Stimulated activated CD8-positive, alpha-beta memory T cell treated with anti-CD3 and anti-CD28 coated beads, Interleukin-12 subunit alpha, Interleukin-12 subunit beta, amount 100 ng/mL, for 1 hour (primary cell): ENCODE data around the gene IL1F10.
"Not testable (repeated sequence)": the region's sequence is repeated elsewhere in the genome, so short reads cannot be mapped to it uniquely, and the experiment has no call there.

Experiments used
- DNase-seq: peaks from one replicate; pipeline ENCODE4 v3.0.0-alpha.2; 2020; ENCODE audit warnings: low read depth

Gene IL1F10

DNA sequence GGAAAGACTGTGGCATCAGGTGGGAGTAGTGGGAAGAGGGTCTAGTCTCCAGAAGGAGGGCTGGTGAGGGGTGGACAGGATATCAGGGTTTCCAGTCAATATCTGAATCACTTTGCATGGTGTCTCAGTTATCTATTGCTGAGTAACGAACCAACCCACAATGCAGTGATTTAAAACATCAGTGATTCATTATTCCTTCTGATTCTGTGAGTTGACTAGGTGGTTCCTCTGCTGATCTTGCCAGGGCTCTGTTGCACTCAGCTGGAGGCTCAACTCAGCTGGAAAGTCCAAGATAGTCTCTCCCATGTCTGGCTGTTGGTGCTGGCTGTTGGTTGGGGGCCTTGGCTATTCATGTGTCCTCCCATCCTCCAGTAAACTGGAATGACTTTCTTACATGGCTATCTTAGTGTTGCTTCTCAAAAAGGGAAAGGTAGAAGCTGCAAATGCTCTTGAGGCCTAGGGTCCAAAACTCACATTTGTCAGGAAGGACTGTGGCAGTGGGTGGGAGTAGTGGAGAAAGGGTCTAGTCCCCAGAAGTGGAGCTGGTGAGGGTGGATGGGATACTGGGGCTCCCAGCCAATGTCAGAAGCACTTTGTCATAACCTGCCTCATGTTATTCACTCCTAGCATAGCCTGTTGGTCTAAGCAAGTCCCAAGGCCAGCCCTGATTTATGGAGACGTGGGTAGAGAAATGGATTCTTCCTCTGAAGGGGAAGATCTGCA, 13.9 kb downstream of the IL1F10 start:
- DNase-seq, result no peak

GRCh38 chr2:113083296-113083695, 15.5 kb downstream of the IL1F10 start:
- no peak for DNase-seq

GRCh38 chr2:113084249-113085000, 16.7 kb downstream of the IL1F10 start:
- no peak for DNase-seq

DNA sequence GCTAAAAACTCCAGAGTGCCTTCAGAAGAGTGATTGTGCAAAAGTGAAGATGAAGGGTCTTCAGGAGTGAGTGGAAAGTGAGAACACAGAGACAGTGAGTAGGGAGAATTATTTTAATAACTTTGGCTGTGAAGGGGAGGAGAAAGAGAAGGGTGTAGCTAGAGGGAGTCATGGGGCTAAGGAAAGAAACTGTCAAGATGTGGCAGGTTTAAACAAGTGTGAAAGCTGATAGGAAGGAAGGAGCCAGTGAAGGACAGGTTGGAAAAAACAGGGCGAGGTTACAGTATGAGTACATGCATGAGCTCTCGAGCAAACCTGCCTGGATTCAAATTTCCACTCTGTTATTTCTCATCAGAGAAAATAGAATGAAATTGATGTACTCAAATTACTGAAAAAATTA, 17.8 kb downstream of the IL1F10 start:
- DNase-seq, result no peak

DNA sequence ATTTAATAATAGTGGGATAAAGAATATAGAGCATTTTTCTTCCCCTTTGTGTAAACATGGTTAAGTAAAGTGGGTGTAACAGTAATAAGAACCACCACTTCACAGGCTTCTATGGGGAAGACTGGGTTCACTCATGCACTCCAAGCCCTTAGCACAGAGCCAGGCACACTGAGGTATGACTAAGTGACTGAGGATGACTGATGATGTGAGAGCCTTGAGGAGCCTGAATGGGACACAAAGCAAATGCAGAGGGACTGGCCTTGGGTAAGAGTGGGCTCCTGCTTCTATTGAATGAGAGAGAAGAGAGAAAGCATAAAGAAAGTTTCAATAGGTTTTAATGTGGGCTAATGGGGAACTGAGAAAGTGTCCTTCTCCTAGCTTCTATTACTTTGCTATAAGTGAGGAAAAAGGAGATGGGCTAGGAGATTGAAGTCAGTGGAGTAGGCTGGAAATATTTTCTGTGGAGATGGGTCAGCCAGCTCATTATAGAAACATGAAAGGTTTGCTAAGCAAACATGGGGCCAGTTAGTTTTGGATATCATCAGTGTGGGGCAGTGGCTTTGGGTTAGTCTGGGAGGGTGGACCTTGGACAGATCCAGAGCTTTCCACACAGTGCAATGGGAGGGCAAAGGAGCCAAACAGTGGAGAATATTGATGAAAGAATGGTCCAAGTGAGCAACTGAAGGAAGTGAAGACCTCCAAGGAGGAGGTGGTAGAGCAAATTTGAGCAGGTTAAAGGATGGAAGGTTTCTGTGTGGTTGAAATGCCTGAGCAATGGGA, 20.6 kb downstream of the IL1F10 start:
- no peak for DNase-seq

GRCh38 chr2:113089916-113090315, 22.1 kb downstream of the IL1F10 start:
- no peak for DNase-seq

DNA sequence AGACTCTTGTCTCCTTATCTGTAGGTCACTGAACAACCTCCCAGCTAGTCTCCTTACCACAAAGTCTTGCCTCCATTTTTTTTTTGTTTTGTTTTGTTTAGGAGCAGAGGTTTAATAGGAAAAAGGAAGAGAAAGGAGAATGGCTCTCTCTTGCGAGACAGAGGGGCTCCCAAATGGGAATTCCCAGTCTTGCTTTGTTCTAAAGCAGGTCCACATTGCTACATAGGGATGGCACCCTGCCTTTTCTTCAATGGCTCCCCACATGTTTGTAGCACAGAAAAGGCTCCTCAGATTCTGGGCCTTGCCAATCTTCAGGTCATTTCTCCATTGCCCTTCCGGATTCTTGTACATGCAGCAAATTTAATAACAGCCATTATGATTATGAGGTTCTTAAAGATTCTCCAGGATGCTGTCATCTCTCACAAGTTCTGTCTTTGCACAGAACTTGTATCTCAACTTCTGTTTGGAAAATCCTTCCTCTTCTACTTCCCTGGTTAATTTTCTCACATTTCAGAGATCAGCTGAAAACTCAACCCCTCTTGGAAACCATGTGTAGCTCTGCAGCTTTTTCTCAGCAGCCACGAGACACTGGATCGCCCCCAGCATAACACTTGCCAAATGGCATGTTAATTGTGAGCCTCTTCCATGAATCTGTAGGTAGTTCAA, 23.6 kb downstream of the IL1F10 start:
- no peak for DNase-seq

GRCh38 chr2:113092864-113093612, 25.3 kb downstream of the IL1F10 start:
- DNase-seq, result no peak

DNA sequence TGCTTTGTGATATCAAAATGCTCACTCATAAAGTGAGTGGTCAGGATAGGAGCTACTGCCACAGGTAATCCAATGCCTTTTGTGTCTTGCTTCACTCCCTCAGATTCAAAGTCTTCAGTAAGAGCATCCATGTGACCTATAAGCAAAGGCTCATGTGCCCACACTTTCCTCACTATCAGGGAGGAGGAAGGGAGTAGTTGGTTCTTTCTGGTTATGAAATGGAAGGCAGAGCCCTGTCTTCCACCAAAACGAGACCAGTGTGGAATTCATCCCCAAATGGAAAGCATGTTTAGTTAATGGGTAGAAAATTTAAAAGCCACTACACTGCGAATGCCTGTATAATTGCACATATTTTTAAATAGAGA, 25.8 kb downstream of the IL1F10 start:
- no peak for DNase-seq

GRCh38 chr2:113096306-113096705, 28.5 kb downstream of the IL1F10 start:
- not testable (repeated sequence) for DNase-seq

GRCh38 chr2:113096842-113097618, 29.3 kb downstream of the IL1F10 start:
- DNase-seq, result not testable (repeated sequence)

GRCh38 chr2:113098041-113098440, 30.3 kb downstream of the IL1F10 start:
- no peak for DNase-seq

DNA sequence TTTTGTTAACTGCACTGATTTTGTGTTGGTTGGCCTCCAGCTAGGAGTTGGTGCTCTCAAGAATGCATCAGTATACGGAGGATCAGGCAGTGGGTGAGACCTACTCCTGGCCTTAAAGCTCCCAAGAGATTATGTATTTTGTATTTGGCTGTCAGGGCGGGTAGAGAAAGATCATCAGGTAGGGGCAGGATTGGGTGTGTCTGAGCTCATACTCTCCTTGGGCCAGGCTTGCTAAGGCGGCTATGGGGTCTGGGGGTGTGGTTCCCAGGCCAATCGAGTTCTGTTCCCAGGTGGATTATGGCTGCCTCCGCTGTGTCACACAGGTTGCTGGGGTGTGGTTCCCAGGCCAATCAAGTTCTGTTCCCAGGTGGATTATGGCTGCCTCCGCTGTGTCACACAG, 30.8 kb downstream of the IL1F10 start:
- DNase-seq, result no peak

DNA sequence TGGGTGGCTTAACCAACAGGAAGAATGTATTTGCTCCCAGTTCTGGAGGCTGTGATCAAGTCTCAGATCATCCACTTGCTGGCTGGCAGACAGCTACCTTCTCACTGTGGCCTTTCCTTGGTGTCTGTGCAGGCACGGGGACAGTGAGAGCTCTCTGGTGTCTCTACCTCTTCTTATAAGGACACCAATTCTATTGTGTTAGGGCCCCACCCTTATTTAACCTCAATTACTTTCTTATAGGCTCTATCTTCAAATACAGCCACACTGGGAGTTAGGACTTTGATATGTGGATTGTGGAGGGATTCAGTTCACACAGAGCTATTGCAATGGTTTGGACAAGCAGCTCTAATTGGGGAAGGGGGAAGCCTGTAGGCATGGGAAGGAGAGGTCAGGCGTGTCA, 34.4 kb downstream of the IL1F10 start:
- no peak for DNase-seq

GRCh38 chr2:113103277-113103676, 35.5 kb downstream of the IL1F10 start:
- no peak for DNase-seq

DNA sequence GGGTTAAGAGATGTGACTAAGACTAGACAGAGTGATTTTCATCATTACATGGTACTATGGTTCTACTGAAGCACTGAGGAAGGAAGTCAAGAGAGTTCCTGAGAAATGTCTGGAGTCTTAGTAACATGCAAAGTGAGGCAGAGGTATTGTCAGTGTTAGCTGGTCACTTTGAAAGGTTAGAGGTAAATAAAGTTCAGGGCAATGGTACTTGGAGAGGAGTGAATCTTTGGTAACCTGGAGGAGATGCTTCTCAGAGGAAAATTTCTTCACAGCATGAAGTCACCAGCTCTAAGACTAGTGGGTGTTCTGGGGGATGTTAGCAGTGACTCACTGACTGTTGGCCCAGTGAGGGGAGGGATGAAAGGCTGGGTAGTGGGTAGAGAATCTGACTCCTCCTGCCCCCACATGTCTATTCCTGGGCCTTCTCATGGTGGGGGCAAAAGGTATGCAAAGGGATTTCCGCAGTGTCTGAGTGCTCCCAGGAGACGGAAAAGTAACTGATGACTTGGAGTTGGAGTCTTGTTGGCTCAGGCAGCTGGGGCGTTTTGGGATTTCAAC, 36.4 kb downstream of the IL1F10 start:
- no peak for DNase-seq

DNA sequence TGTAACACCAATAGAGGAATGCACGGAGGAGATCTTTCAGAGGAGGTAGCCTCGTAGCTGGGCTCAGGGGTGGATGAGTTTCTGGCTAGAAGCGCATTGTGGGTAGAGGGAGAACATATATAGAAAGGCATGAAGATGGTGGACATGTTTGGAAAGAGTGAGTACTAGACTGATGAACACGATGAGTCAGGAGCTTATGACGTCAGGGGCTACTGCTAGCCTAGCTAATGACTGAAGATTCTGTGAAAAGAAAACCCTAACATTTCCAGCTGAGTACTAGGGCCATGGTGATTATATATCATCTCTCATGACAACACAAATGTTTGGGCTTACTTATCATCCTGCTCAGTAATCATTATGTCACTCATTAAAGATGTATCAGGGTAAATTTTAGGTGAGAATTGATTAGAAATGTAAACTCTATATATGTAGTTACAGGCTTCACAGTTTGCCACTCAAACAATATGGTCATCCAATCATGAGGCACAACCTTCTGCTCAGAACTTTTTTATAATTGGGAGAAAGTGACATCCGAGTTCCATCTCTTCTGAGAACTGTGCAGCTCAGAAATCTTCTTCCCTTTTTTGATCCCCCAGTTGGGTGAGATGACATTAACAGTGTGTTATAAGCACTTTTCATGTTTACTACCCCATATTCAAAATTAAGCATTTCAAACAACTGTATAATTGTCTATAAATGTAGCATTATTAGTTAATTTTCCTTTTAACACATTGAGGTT, 37.4 kb downstream of the IL1F10 start:
- DNase-seq, result no peak

DNA sequence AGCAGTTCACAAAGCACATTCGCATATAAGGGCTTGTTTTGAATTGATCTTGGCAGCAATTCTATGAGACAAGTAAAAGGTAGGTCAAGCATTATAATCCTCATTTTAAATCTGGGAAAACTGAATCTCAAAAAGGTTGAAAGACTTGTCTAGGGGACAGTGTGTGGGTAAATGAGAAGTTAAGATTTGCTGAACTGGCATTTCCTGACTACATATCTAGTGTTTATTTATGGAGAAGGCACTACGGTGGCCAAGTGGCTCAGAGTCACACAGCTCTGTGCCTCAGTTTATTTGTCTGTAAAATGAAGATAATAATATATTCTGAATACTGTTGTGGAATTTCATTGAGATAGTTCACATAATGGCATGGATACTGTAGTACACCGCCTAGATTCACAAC, 43.4 kb downstream of the IL1F10 start:
- DNase-seq, result no peak

DNA sequence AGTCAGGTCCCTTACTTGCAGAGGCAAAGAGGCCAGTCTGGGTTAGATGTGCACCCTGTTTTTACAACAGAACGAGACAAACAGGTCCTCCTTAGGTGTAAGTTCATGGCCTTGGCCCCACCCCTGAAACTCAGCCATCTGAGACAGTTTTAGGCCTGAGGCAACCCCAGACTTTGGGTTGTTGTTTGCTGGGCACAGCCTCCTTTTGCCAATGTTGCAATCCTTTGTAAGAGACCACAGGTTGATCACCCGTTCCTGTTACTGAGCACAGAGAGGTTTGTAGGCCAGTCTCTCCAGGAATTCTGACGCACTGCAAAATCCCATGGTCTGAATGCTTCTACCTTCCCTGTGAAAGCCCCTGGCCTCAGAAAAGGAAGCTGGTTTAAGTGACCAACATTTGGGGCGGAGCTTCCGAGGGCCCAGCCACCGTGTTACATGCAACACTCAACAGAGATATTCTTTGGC, 44.1 kb downstream of the IL1F10 start:
- DNase-seq, result no peak

DNA sequence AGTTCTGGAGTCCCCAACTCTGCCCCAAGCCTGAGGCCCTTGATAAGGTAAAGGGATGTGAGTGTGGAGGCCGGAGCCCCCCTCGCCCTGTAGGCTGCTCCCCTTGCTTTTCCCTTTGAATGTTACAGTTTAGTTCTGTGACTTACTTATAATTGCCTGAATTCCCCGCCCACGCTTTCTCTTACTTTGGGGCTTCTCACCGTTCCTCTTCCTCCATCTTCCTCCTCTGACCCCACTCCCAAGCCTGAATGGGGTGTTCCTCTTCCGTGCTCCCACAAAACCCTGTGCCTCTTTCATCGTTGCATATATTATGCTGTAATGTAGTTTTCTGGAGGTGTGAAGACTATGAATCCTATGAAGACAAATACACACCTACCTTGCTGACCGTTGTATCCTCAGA, 44.7 kb downstream of the IL1F10 start:
- no peak for DNase-seq
